Mesenchymal stem cell (in vitro differentiated cells and primary cell): ENCODE results near the gene TNNC1.

Experiments used
- DNase-seq: peaks from one replicate; pipeline ENCODE4 v3.0.0-alpha.2; 2013
- H2AFZ ChIP-seq: one replicate; pipeline ENCODE4 v1.6.1; 2013; ENCODE audit warnings: low read depth, mild to moderate bottlenecking, control low read depth, inconsistent platforms, low read length, moderate library complexity
- H2AK5ac ChIP-seq: 2 replicates; pipeline ENCODE4 v1.6.1; 2013; ENCODE audit warnings: low read length, moderate library complexity, mild to moderate bottlenecking, inconsistent platforms; ENCODE audit not compliant: severe bottlenecking
- H2BK120ac ChIP-seq: one replicate; pipeline ENCODE4 v1.6.1; 2013; ENCODE audit warnings: low read depth, mild to moderate bottlenecking, inconsistent platforms, low read length, moderate library complexity
- H2BK12ac ChIP-seq, 2 experiments: one replicate each; pipeline ENCODE4 v1.6.1; 2013; ENCODE audit warnings: inconsistent platforms in 2 of 2, low read length in 2 of 2, mild to moderate bottlenecking in 2 of 2, moderate library complexity in 2 of 2, control low read depth in 1 of 2
- H2BK15ac ChIP-seq: one replicate; pipeline ENCODE4 v1.6.1; 2013; ENCODE audit warnings: mild to moderate bottlenecking, low read depth, inconsistent platforms; ENCODE audit not compliant: poor library complexity, severe bottlenecking
- H2BK5ac ChIP-seq: 2 replicates; pipeline ENCODE4 v1.6.1; 2013; ENCODE audit warnings: low read depth, mild to moderate bottlenecking, low read length, control low read depth, inconsistent platforms; ENCODE audit not compliant: poor library complexity, severe bottlenecking
- H3K14ac ChIP-seq, 2 experiments: one replicate each; pipeline ENCODE4 v1.6.1; 2013; ENCODE audit warnings: inconsistent platforms in 2 of 2, low read length in 2 of 2, control low read depth in 1 of 2, mild to moderate bottlenecking in 1 of 2, moderate library complexity in 1 of 2
- H3K18ac ChIP-seq, 2 experiments: one replicate each; pipeline ENCODE4 v1.6.1; 2013; ENCODE audit warnings: inconsistent platforms in 2 of 2, low read length in 2 of 2, control low read depth in 1 of 2, low read depth in 1 of 2, mild to moderate bottlenecking in 1 of 2
- H3K23ac ChIP-seq, 2 experiments: one replicate each; pipeline ENCODE4 v1.6.1; 2013; ENCODE audit warnings: inconsistent platforms in 2 of 2, low read length in 2 of 2, mild to moderate bottlenecking in 2 of 2, moderate library complexity in 2 of 2, control low read depth in 1 of 2
- H3K27ac ChIP-seq: 2 replicates; pipeline ENCODE4 v1.5.1; 2013; ENCODE audit warnings: mild to moderate bottlenecking, moderate library complexity, low read length, control low read depth, inconsistent platforms; ENCODE audit not compliant: poor library complexity, severe bottlenecking
- H3K27me3 ChIP-seq, 2 experiments: 2 replicates each; pipeline versions ENCODE4 v1.6.1 to v1.7.0; 2013; ENCODE audit warnings: low read length in 2 of 2, mild to moderate bottlenecking in 2 of 2, moderate library complexity in 2 of 2, control low read depth in 1 of 2, inconsistent platforms in 1 of 2; ENCODE audit not compliant: control insufficient read depth in 1 of 2, insufficient read depth in 1 of 2
- H3K36me3 ChIP-seq, 2 experiments: 2 replicates each; pipeline versions ENCODE4 v1.6.1 to v1.7.0; 2013; ENCODE audit warnings: low read length in 2 of 2, control low read depth in 1 of 2, inconsistent platforms in 1 of 2, low read depth in 1 of 2, mild to moderate bottlenecking in 1 of 2; ENCODE audit not compliant: insufficient read depth in 2 of 2, control insufficient read depth in 1 of 2
- H3K4ac ChIP-seq, 2 experiments: one replicate each; pipeline ENCODE4 v1.6.1; 2013; ENCODE audit warnings: inconsistent platforms in 2 of 2, low read length in 2 of 2, mild to moderate bottlenecking in 2 of 2, moderate library complexity in 2 of 2, control low read depth in 1 of 2, low read depth in 1 of 2
- H3K4me1 ChIP-seq: 2 replicates; pipeline ENCODE4 v1.6.1; 2013; ENCODE audit warnings: low read depth, low read length, control low read depth; ENCODE audit not compliant: control insufficient read depth, insufficient read depth
- H3K4me2 ChIP-seq: 2 replicates; pipeline ENCODE4 v1.6.1; 2013; ENCODE audit warnings: low read length, mild to moderate bottlenecking, inconsistent platforms; ENCODE audit not compliant: poor library complexity, severe bottlenecking
- H3K4me3 ChIP-seq, 2 experiments: 2 replicates each; pipeline versions ENCODE4 v1.5.1 to v1.7.0; 2013; ENCODE audit warnings: low read length in 2 of 2, mild to moderate bottlenecking in 2 of 2, control low read depth in 1 of 2, low read depth in 1 of 2; ENCODE audit not compliant: insufficient read depth in 1 of 2
- H3K79me1 ChIP-seq: replicated peaks from 2 replicates; pipeline ENCODE4 v1.6.1; 2013; ENCODE audit warnings: mild to moderate bottlenecking, control low read depth, low read length, inconsistent platforms; ENCODE audit not compliant: poor library complexity, severe bottlenecking
- H3K9ac ChIP-seq: 2 replicates; pipeline ENCODE4 v1.7.0; 2013; ENCODE audit warnings: mild to moderate bottlenecking, low read length, moderate library complexity
- H3K9me3 ChIP-seq: 2 replicates; pipeline ENCODE4 v1.7.0; 2013; ENCODE audit warnings: mild to moderate bottlenecking, low read length; ENCODE audit not compliant: control insufficient read depth
- H4K8ac ChIP-seq: one replicate; pipeline ENCODE4 v1.6.1; 2013; ENCODE audit warnings: inconsistent platforms, mild to moderate bottlenecking, low read length, moderate library complexity
- H4K91ac ChIP-seq: one replicate; pipeline ENCODE4 v1.6.1; 2013; ENCODE audit warnings: mild to moderate bottlenecking, low read length, inconsistent platforms
- WGBS: methylation state at CpG from one replicate; pipeline ENCODE4 v1.1.7; 2013; ENCODE audit warnings: mixed read lengths; 5-methylcytosine and 5-hydroxymethylcytosine counted together

Gene TNNC1

DNA sequence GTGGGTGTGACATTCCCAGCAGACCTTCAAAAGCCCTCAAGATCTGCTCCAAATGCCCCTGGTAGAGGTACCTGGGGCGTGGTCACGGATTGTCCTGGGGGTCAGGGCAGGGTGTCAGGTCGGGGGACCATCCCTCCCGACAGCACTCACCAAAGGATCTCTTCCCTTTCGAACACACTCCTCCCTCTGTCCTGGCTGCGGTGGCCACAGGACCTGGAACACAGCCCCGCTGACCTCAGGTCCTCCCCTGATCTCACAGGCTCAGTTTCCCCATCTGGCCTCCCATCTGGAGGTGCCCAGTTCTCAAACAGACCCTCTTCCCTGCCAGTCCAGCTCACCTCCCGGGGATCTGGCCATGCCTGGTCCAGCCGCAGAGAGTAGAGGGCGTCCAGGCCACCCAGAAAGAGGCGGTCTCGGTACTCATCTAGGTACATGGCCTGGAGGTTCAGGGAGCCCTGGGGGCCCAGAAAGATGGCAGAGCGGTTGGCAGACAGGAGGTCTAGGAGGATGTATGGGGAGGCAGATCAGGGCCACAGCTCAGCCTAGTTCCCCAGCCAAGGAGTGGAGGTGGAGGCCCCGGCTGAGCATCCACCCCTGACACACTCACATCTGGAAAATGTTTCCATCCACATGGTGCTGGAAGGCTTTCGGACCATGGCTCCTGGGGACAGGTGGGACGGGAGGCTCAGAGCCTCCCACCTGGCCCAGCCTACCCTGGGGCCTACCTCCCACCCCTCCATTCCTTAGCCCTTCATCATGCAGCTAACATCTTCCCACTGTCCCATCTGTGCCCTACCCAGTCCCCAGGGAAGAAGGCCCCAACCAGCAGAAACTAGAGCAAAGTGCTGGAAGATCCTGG, 11.2 kb downstream of the TNNC1 start:
- H3K14ac ChIP-seq = no peak overlapping the region
- H3K79me1 ChIP-seq = no peaks in the 10 kb centered on the region
- H2BK12ac ChIP-seq = no peak overlapping the region
- H3K9ac ChIP-seq = no peak overlapping the region
- DNase-seq = no peak
- H4K91ac ChIP-seq = no peak overlapping the region
- no peaks in the 10 kb centered on the region for H3K36me3 ChIP-seq
- H2AK5ac ChIP-seq = no peak overlapping the region
- peaks cover 0 to 10% of the 10 kb centered on the region in 2 experiments for H3K27me3 ChIP-seq
- H3K9me3 ChIP-seq = no peaks in the 10 kb centered on the region
- no peak overlapping the region for H3K27ac ChIP-seq
- H4K8ac ChIP-seq = no peak overlapping the region
- no peak overlapping the region for H3K4me3 ChIP-seq
- peaks cover 5% of the 10 kb centered on the region for H3K4me1 ChIP-seq
- H2BK5ac ChIP-seq = no peak overlapping the region
- H3K18ac ChIP-seq = no peak overlapping the region
- no peak overlapping the region for H3K23ac ChIP-seq
- H3K4ac ChIP-seq = no peak overlapping the region
- no peak overlapping the region for H3K4me2 ChIP-seq
- no peak overlapping the region for H2AFZ ChIP-seq
- H2BK120ac ChIP-seq = no peak overlapping the region
- WGBS = 89% methylated on average over 15 of the region's 16 CpGs
- no peak overlapping the region for H2BK15ac ChIP-seq

DNA sequence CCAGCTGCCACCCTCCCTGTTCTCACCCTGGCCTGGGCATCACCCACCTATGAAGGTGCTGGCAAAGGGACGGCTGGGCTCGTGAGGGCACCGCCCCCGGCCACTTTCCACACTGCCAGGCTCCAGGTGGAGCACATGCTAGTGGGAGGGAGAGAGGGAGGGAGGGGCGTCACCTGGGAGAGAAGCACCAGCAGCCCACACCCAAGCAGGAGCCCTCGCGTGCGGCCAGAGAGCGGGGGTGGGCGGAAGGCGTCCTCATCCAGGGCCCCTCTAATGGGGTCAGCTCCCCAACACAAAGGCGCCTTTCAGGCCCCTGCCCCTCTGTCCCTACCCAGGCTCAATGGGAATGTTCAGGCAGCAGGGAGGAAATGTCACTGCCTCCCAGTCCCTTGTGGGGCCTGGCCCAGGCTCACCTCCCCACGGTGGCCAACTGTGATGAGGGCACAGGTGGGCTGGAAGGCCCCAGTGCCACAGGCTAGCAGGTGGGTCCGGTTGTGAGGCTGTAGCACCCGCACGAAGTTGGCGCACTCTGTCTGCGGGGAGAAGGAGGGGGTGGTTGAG, 12.0 kb downstream of the TNNC1 start:
- H3K36me3 ChIP-seq = no peaks in the 10 kb centered on the region
- H2BK12ac ChIP-seq = no peak overlapping the region
- no peak overlapping the region for H4K8ac ChIP-seq
- H3K23ac ChIP-seq = no peak overlapping the region
- H3K27me3 ChIP-seq = peaks cover 0 to 10% of the 10 kb centered on the region in 2 experiments
- H3K18ac ChIP-seq = no peak overlapping the region
- no peak overlapping the region for H2BK15ac ChIP-seq
- peaks cover 5% of the 10 kb centered on the region for H3K4me1 ChIP-seq
- H2BK120ac ChIP-seq = no peak overlapping the region
- no peak overlapping the region for H2BK5ac ChIP-seq
- H3K9me3 ChIP-seq = no peaks in the 10 kb centered on the region
- no peak overlapping the region for H4K91ac ChIP-seq
- no peak overlapping the region for H3K4ac ChIP-seq
- no peak overlapping the region for H3K4me3 ChIP-seq
- H3K27ac ChIP-seq = no peak overlapping the region
- H3K9ac ChIP-seq = no peak overlapping the region
- no peak overlapping the region for H3K4me2 ChIP-seq
- DNase-seq = no peak
- H3K79me1 ChIP-seq = no peaks in the 10 kb centered on the region
- no peak overlapping the region for H2AK5ac ChIP-seq
- no peak overlapping the region for H2AFZ ChIP-seq
- 96% methylated on average over 18 of the region's 18 CpGs for WGBS
- H3K14ac ChIP-seq = no peak overlapping the region

DNA sequence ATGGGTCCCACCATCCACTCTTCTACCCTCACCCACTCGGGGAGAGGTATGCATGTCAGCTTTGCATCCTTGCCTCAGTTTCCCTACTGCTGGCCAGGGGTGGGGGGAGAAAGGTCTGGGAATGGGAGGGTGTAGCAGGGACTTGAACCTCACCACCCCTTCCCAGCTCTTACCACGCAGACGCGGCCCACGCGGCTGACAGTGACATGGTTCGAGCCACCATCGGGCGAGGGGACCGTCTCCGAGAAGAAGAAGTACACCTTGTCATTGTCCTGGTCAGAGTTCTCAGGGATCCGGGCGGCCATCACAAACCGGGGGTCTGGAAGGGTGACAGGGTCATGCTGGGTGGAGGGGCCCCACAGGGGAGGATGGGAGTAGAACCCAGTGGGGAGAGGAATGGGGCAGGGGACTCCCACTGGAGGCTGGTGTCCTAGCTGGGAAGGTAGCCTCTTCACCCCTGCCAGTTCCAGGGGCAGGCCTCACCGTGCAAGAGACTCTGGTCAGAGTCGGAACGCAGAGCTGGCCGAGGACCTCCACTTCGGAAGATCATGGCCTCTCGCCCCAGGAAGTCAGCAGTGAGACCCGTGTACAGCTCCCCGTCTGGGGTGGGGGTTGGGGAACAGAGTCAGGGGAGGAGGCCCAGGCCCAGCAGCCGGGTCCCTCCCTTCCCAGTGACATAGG, 12.6 kb downstream of the TNNC1 start:
- Histone ChIP-seq H3K79me1 (no peaks in the 10 kb centered on the region), H2BK12ac (no peak overlapping the region), H3K4ac (no peak overlapping the region), H3K4me2 (no peak overlapping the region), H2BK5ac (no peak overlapping the region), H2BK120ac (no peak overlapping the region), H3K9ac (no peak overlapping the region), H3K4me3 (no peak overlapping the region), H2BK15ac (no peak overlapping the region), H4K8ac (no peak overlapping the region), H2AK5ac (no peak overlapping the region), H4K91ac (no peak overlapping the region), H3K27ac (no peak overlapping the region), H3K23ac (no peak overlapping the region), H3K27me3 (peaks cover 0 to 12% of the 10 kb centered on the region in 2 experiments), H3K4me1 (peaks cover 7% of the 10 kb centered on the region), H3K14ac (no peak overlapping the region), H2AFZ (no peak overlapping the region), H3K9me3 (no peaks in the 10 kb centered on the region), H3K36me3 (no peaks in the 10 kb centered on the region), H3K18ac (no peak overlapping the region)
- 96% methylated on average over 14 of the region's 23 CpGs for WGBS
- no peak for DNase-seq

DNA sequence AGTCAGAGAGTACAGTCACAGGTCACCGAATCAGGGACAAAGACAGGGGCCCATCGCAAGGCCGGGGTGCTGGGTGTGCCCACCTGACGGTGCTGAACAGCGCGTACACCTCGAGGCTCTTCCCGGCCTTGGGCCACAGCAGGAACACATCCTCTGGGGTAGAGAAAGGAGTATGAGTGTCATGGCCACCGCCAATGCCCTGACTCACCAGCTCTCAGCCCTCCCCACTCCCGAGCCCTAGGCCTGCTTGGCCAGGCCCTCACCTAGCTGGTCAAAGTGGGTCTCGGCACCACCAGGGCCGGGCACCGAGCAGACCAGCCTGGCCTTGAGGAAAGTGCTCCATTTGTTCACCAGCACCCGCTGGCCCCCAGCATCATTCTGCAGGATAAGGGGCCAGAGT, 13.2 kb downstream of the TNNC1 start:
- Histone ChIP-seq H3K4me2 (no peak overlapping the region), H3K23ac (no peak overlapping the region), H3K36me3 (no peaks in the 10 kb centered on the region), H3K14ac (no peak overlapping the region), H2BK120ac (no peak overlapping the region), H2BK15ac (no peak overlapping the region), H3K27me3 (peaks cover 0 to 17% of the 10 kb centered on the region in 2 experiments), H2AFZ (no peak overlapping the region), H2AK5ac (no peak overlapping the region), H3K4me1 (peaks cover 7% of the 10 kb centered on the region), H3K27ac (no peak overlapping the region), H4K8ac (no peak overlapping the region), H2BK12ac (no peak overlapping the region), H3K9me3 (no peaks in the 10 kb centered on the region), H3K4ac (no peak overlapping the region), H3K18ac (no peak overlapping the region), H3K9ac (no peak overlapping the region), H3K4me3 (no peak overlapping the region), H2BK5ac (no peak overlapping the region), H3K79me1 (no peaks in the 10 kb centered on the region), H4K91ac (peak overlapping the region; percentile 18)
- WGBS = 92% methylated on average over 14 of the region's 14 CpGs
- no peak for DNase-seq
